CD4-positive, alpha-beta T cell treated with Interleukin-15 for 4 hours (primary cell): Measurements from ENCODE around the gene IL34.

Experiments used
- DNase-seq: peaks from one replicate; pipeline ENCODE4 v3.0.0-alpha.2; 2020; ENCODE audit warnings: low spot score

IL34 gene

DNA sequence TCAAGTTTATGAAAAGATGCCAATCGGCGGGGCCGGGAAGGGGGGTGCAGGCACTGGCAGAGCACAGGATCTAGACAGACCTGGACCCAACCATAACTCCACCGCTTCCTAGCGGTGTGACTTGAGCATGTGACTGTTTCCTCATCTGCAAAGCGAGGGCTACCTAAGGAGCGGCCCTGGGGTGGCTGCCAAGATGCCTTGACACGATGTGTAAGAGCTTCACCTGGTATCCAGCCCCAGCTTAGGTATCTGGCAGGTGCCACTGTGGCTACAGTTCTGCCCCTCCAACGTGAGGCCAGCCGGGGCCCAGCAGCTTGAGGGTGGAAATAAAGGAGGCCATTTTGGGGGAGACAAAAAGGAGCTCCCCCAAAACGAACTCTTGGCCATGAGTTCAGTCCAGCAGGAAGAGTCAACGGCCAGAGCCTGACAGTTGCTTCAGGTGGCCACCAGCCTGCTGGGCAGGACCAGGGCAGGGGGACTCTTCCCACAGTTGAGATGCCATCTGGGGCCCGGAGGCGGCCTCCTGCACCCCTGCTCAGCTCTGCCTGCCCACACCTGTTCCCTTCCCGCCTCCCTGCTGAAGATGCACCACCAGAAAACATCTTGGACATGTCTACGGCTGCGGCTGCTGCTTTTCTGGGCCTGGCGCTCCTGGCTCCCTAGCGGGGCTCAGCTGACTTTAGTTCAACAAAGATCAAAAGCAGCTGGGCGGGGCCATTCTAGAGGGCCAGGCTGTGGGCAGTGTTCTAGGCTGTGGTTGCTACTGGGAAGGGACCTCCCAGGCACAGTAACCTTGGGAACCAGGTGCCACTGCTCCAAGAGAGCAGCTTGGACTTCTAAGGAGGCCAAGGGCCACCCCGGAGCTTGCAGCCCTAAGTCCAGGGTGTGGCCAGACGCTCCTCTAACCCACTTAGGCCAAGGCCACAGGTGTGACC lies 42.9 kb downstream of the IL34 start:
- DNase-seq, result no peak

DNA sequence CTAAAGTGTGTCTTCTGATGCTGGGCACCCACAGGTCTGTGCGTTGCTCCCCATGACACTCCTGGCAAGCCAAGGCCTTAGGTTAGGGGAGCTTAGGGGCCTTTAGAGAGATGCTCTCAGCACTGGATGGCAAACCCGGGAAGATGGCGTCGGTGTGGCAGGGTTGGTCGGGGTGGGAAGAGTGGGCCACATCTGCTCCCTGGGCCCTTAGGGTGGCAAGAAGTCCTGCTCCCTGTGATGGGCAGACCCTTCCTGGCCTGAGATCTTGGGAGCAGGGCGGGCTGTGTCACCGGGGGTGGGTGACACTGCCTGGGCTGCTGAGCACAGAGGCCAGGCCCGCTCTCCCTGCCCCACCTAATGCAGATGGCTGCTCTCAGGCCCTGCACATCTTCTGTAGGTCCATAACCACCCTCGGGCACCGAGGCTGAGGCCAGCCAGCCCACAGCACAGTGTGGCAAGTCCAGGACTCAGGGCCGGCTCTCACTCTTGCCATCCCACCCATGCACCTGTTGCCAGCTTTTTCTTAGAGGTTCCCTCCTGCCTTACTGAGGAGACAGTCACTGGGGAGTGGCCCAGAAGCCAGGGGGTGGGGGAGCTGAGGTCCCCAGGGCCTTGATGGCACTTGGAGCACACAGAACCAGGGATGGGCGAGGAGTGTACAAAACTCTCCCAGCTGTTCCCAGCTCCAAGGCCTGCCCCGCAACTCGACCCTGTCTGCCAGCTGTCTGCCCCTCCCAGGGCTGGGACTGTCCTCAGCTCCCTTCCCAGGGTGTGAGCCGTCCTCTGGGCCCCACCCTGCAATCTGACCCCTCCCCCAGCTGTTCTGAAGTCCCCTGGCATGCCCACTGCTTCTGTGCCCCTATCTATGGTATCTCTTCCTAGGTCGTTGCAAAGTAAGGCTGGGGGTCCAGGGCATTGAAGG lies 43.9 kb downstream of the IL34 start:
- DNase-seq, result no peak

- no peak for DNase-seq
Observed at GRCh38 chr16:70691223-70692129, 45.1 kb downstream of the IL34 start.

DNA sequence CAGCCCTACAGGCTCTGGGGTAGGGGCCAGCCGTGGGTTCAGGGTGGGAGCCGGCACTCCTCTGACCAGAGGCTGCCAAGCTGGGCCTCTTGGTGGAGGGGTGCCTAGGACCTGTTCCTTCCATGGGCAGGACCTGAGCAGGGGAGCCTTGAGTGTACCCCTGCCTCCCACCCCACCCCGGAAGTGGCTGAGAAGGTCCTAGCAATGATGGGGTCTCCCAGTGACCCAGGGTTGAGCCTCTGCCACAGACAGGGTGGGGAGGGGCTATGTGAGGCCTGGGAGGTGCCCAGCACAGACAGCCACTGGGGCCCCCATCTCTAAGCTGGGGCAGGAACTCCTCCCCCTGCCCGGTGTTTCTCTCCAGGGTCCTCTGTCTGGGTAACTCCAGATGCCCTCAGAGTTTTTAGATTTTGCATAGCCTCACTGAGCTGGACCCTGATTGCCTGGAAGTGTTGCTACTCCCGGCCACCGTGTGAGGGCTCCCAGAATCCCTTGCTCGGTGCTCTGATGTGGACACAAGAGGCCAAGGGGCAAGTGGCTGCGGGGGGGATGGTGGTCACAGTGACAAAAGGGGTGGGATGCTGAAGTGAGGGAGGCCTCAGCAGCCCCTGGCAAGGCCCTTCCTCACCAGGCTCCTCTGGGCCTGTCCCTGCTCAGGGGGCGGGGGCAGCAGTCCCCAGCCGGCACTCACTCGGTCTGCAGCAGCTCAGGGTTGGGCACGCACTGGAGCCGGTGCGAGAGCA lies 45.9 kb downstream of the IL34 start:
- DNase-seq, result no peak

DNA sequence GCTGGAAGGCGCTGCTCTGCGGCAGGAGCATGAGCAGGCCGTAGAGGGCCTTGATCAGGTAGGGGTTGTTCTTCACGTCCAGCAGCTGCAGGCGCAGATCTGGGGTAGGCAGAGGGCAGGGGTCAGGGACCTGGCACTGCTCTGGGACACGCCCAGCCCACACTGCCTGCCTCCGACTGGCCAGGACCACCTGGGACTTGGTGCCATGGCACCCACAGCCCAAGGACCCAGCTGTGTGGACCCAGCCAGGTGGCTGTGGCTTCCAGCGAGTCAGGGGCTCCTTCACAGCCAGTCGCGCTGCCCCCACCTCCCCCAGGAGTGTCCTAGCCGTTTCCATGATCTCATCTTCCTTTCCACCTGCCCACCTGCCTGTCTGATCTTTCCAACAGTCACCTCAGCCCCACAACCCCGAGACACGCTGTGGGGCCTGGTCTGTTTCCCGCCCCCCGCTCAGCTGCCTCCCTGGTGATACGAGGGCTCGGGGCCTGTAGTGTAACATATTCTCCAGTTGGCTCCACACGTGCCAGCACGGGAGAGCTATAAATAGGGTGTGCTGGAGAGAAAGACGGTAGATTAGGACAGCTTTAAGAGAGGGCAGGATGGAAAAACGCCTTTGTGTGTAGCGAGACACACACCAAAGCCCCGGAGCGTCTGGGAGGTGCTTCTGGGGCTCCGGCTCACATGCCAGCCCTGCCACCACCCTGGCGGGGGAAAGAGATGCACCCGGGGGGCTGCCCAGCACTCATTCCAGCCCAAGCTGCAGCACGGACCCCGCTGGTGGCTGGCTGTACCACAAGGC lies 46.7 kb downstream of the IL34 start:
- no peak for DNase-seq

- no peak for DNase-seq
Observed at GRCh38 chr16:70694088-70694867, 47.9 kb downstream of the IL34 start.

DNA sequence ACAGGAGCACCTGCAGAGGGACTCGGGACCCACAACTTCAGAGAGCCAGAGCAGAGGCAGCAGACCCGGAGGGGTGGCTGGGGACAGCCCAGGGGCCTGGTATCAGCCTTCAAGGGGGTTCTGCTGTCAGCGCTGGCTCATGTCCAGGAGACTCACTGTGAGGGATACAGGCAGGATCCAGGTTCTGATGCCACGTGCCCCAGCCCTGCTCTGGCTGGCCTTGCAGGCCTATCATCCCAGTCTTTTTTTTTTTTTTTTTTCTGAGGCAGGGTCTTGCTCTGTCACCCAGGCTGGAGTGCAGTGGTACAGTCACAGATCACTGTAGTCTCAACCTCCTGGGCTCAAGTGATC lies 48.5 kb downstream of the IL34 start:
- DNase-seq, result no peak

DNA sequence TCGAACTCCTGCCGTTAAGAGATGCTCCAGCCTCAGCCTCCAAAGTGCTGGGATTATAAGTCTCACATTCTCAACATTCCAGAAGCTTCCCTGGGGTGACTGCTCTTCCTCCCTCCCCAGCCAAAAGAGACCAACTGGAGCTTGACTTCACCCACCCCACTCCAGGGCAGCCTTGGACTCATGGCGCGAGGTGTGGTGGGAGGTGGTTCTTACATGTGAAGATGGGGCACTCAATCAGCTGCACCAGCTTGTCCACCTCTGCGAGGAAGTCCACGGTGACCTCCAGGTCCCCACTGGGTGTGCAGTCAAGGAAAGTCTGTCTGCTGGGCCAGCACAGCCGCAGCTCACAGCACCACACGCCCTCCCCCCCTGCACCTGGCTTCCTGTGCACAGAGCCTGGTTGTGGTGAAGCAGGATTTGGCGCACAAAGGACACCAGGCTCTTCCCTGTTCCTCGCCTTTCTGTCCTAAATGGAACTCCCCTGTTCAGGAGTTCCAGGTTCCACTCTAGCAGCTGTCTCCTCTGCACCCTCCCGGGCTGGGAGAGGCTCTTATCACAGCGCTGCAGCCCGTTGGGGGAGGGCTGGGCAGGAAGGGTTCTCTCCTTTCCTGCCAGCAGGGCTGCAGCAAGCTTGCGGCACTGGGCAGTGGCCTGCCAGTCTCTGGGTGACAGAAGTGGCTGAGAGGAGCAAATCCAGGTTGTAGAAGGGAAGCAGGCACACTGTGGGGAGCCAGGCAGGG lies 49.1 kb downstream of the IL34 start:
- no peak for DNase-seq

- no peak for DNase-seq
Observed at GRCh38 chr16:70696355-70696754, 50.0 kb downstream of the IL34 start.

GRCh38 chr16:70696952-70697593 lies 50.7 kb downstream of the IL34 start:
- DNase-seq, result peak; percentile 1

DNA sequence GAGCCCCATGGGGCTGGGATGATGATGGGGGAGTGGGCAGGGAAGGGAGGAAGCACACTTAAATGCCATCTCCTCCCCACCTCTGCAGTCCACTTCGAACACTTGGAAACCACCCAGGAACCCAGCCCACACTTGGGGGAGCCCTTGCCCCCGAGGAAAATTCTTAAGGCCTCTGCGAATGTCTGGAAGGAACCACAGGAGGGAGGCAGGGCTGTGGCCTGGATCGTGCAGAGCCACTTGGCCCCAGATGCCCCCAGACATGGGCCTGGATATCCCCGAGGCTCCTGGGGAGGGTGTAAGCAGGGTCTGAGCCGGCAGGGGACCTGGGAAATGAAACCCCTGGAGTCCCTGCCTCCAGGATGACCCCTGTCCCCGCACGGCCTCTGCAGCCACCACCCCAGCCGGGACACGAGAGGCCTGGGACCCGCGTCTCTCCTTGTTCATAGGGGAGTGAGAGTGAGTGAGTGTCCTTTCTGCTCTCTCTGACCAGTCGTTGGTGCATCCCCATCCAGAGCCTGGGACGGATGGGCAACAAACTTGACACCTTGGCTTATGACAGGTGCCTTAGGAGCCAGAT lies 51.3 kb downstream of the IL34 start:
- no peak for DNase-seq

- DNase-seq, result no peak
Observed at GRCh38 chr16:70698901-70699300, 52.5 kb downstream of the IL34 start.

DNA sequence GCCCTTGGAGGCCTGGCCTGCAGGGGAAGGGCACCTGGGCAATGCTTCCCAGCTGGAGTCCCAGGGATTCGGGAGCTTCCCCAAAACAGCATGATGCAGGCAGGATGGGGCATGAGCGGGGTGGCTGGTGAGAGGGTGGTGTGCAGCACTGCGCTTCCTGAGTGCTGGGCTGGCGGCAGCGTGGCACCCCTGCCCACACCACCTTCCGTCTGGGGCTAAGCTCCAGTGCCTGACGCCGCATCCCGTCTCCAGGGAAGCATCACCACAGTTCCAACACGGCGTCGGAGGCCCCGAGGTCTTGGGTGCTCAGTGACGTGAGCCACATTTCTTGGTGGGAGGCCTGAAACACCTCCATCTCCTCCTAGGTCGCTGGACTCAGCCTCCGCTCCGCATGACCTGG lies 53.3 kb downstream of the IL34 start:
- no peak for DNase-seq

- DNase-seq, result no peak
Observed at GRCh38 chr16:70700101-70701020, 54.0 kb downstream of the IL34 start.

- DNase-seq, result no peak
Observed at GRCh38 chr16:70701036-70701435, 54.7 kb downstream of the IL34 start.

DNA sequence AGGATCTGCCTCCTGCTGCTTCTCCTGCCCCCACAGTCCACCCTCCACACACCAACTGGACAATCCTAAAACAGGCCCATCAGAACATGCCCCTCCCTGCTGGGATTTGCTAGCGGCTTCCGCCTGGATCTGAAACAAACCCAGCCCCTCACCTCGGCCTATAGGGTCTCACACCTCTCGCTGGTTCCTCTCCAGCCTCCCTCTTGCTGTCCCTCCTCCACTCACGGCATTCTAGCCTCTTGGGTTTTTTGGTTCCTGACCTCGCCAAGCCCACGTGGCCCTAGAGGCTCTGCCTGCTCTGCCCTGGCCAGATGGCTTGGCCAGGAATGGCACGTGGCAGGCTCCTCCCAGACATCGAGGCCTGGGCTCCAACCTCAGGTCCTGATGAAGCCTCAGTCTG lies 55.2 kb downstream of the IL34 start:
- DNase-seq, result no peak

GRCh38 chr16:70701998-70702397 lies 55.6 kb downstream of the IL34 start:
- DNase-seq, result no peak
